Measurements from ENCODE around the gene TESK2.

Gene TESK2

DNA sequence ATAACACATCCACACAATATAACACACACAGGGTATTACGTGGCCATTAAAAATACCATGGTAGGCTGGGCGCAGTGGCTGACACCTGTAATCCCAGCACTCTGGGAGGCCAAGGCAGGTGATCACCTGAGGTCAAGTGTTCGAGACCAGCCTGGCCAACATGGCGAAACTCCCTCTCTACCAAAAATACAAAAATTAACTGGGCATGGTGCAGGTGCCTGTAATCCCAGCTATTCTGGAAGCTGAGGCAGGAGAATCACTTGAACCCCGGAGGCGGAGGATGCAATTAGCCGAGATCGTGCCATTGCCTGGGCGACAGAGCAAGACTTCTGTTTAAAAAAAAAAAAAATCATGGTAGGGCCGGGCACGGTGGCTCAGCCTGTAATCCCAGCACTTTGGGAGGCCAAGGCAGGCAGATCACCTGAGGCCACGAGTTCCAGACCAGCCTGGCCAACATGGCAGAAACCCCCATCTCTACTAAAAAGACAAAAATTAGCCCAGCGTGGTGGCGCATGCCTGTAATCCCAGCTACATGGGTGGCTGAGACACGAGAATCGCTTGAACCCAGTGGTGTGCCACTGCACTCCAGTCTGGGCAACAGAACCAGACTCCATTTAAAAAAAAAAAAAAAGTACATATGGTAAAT is 188.3 kb downstream of the TESK2 start:
- no peak for DNase-seq

DNA sequence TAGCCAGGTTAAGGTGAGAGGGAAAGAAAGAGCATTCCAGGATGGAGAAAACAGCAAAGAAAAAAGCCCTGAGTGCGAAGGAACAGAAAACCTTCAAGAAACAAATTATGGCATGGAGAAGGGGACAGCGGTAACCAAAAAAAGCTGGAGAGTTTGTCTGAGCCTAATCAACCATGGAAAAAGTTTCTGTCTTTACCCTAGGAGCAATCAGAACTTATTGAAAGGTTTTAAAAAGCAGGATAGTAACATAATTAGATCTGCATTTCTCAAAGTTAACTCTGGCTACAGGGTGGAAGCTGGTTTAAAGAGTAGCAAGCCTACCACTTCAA is 190.3 kb downstream of the TESK2 start:
- no peak for DNase-seq

DNA sequence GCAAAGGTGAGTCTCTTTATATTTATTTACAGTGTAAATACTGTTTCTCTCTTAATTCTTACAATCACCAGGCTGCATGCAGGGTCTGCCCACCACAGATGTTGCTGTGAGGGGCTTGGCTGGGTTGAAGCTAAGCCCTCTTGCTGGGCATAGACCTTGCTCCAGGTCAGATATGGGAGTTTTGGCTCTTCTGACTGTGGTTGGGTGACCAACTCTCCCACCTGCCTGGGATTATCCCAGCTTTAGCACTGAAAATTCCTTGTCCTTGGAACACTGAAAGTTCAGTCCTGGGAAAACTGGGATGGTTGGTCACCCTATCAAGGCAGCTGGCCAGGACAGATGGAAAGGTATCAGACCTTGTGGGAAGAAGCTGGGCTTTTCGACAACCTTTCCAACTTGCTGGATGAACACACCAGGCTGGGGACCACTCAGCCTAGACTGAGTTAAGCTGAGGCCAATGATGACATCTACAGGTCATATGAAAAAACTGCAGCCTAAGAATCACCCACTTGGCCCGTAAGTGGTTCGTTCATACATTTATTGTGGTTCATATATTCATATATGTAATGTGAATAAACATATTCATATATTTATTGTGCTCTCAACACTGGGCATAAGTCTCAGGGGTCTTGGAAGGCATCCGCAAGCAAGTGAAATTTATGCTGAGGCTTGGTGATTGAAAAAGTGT is 190.8 kb downstream of the TESK2 start:
- DNase-seq, result peak; percentile 68

DNA sequence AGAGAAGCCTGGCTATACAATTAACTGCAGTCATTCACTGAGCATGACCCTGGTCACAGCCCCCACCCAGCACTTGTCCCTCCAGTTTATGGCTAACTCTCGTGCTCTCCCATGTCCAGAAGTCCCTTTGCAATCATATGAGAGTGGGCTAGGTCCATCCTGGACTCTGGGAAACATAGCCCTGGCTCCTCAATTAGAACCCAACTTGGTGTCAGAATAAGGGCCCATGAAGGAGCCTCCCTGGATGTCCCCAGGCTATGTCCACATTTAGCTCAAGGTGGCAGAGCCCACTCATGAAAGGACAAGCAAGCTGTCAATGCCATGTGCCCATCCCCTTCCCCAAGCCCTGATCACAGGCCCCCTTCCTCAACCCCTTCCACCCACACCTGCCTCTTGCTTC is 191.7 kb downstream of the TESK2 start:
- no peak for DNase-seq

DNA sequence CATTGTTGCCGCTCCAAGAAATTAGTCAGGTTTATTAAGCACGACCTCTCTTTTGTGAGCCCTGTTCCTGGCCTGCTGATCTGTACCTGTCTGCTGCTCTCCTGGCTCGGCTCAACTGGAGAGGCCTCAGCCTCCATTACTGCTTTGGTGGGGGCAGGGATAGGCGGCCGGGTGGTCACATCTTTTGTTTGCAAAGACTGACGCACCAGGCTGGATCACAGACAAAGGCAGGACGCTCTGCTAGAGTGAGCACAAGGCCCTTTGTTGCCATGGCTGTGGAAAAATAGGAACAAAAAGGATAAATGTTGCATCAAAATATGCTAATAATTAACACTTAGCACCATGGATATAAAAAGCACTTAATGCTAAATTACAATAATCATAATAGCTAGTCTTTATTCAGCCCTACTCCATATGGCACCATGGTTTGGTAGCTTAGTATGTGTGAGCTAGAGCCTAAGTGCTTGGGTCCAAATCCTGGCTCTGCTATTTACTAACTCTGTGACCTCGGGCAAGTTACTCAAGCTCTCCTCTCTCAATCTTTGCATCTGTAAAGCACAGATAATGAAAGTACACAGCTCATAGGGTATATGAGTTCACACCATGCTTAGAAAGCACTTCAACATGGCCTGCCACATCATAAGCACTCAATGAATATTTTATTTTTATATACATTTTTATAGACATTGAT is 193.2 kb downstream of the TESK2 start:
- DNase-seq, result no peak

Measured in fibroblast of skin of right biceps (primary cell).